Measurements from ENCODE around the gene TRAM2. TPM values are rescaled to one million over a fixed set of nuclear protein-coding genes. Genes with fewer than 3 reads are reported as not detected.

Gene TRAM2
- total RNA-seq, 1 donor from 2014 or later = 2.1 TPM

- Mint-ChIP-seq H3K27ac (no peak overlapping the region), H3K36me3 (ENCODE audit: low read depth) (no peaks in the 10 kb centered on the region), H3K4me1 (ENCODE audit: low read depth) (peaks cover 7% of the 10 kb centered on the region), H3K4me3 (no peak overlapping the region), H3K27me3 (ENCODE audit: insufficient read depth) (peaks cover 7% of the 10 kb centered on the region), H3K9me3 (no peaks in the 10 kb centered on the region)
- intact Hi-C loops (cut with micrococcal nuclease) = no loop called here
- DNase-seq (ENCODE audit: low spot score) = no peak
Observed at GRCh38 chr6:52603000-52603795, 26.3 kb upstream of the TRAM2 start.

GRCh38 chr6:52598824-52599190 is 21.9 kb upstream of the TRAM2 start:
- no peaks in the 10 kb centered on the region for H3K36me3 Mint-ChIP-seq (ENCODE audit: low read depth)
- intact Hi-C loops (cut with micrococcal nuclease) = loop anchor here (1.0 to 5.0 kb wide), 2 partner anchors 63 to 183 kb away; no protein-coding TSS in a partner anchor
- no peak for DNase-seq (ENCODE audit: low spot score)
- no peak overlapping the region for H3K4me3 Mint-ChIP-seq
- no peak overlapping the region for H3K27ac Mint-ChIP-seq
- H3K4me1 Mint-ChIP-seq (ENCODE audit: low read depth) = peaks cover 16% of the 10 kb centered on the region
- H3K27me3 Mint-ChIP-seq (ENCODE audit: insufficient read depth) = peaks cover 4% of the 10 kb centered on the region
- no peaks in the 10 kb centered on the region for H3K9me3 Mint-ChIP-seq

- intact Hi-C loops (cut with micrococcal nuclease) = loop anchor here (1.0 to 5.0 kb wide), 2 partner anchors 64 to 182 kb away; no protein-coding TSS in a partner anchor
- no peaks in the 10 kb centered on the region for H3K9me3 Mint-ChIP-seq
- no peak overlapping the region for H3K4me3 Mint-ChIP-seq
- peaks cover 4% of the 10 kb centered on the region for H3K27me3 Mint-ChIP-seq (ENCODE audit: insufficient read depth)
- H3K4me1 Mint-ChIP-seq (ENCODE audit: low read depth) = peaks cover 13% of the 10 kb centered on the region
- no peak overlapping the region for H3K27ac Mint-ChIP-seq
- no peak for DNase-seq (ENCODE audit: low spot score)
- no peaks in the 10 kb centered on the region for H3K36me3 Mint-ChIP-seq (ENCODE audit: low read depth)
Observed at GRCh38 chr6:52598123-52598823, 21.4 kb upstream of the TRAM2 start.

- intact Hi-C loops (cut with micrococcal nuclease) = loop anchor here (1.0 to 5.0 kb wide), 2 partner anchors 65 to 181 kb away; no protein-coding TSS in a partner anchor
Observed at GRCh38 chr6:52597738-52598122, 20.9 kb upstream of the TRAM2 start.

GRCh38 chr6:52596371-52597028 is 19.6 kb upstream of the TRAM2 start:
- no peak overlapping the region for H3K4me3 Mint-ChIP-seq
- peaks cover 4% of the 10 kb centered on the region for H3K27me3 Mint-ChIP-seq (ENCODE audit: insufficient read depth)
- H3K36me3 Mint-ChIP-seq (ENCODE audit: low read depth) = no peaks in the 10 kb centered on the region
- no peak overlapping the region for H3K27ac Mint-ChIP-seq
- H3K9me3 Mint-ChIP-seq = no peaks in the 10 kb centered on the region
- no peak for DNase-seq (ENCODE audit: low spot score)
- intact Hi-C loops (cut with micrococcal nuclease) = loop anchor here (5.0 kb wide), 1 partner anchor 66 kb away; no protein-coding TSS in a partner anchor
- H3K4me1 Mint-ChIP-seq (ENCODE audit: low read depth) = peaks cover 9% of the 10 kb centered on the region

More at GRCh38 chr6:52597738-52598122, 20.9 kb upstream of the TRAM2 start:
- H3K4me3 Mint-ChIP-seq = no peak overlapping the region
- no peak for DNase-seq (ENCODE audit: low spot score)
- H3K9me3 Mint-ChIP-seq = no peaks in the 10 kb centered on the region
- no peaks in the 10 kb centered on the region for H3K36me3 Mint-ChIP-seq (ENCODE audit: low read depth)
- H3K27ac Mint-ChIP-seq = no peak overlapping the region
- peaks cover 9% of the 10 kb centered on the region for H3K4me1 Mint-ChIP-seq (ENCODE audit: low read depth)
- peaks cover 4% of the 10 kb centered on the region for H3K27me3 Mint-ChIP-seq (ENCODE audit: insufficient read depth)

GRCh38 chr6:52595796-52596130 is 18.9 kb upstream of the TRAM2 start:
- intact Hi-C loops (cut with micrococcal nuclease) = loop anchor here (5.0 kb wide), 1 partner anchor 67 kb away; no protein-coding TSS in a partner anchor
- H3K27me3 Mint-ChIP-seq (ENCODE audit: insufficient read depth) = peaks cover 4% of the 10 kb centered on the region
- no peaks in the 10 kb centered on the region for H3K36me3 Mint-ChIP-seq (ENCODE audit: low read depth)
- peaks cover 9% of the 10 kb centered on the region for H3K4me1 Mint-ChIP-seq (ENCODE audit: low read depth)
- no peak overlapping the region for H3K27ac Mint-ChIP-seq
- no peak for DNase-seq (ENCODE audit: low spot score)
- no peaks in the 10 kb centered on the region for H3K9me3 Mint-ChIP-seq
- no peak overlapping the region for H3K4me3 Mint-ChIP-seq

GRCh38 chr6:52595000-52595795 is 18.3 kb upstream of the TRAM2 start:
- H3K4me1 Mint-ChIP-seq (ENCODE audit: low read depth) = peaks cover 9% of the 10 kb centered on the region
- H3K27ac Mint-ChIP-seq = no peak overlapping the region
- H3K27me3 Mint-ChIP-seq (ENCODE audit: insufficient read depth) = peaks cover 4% of the 10 kb centered on the region
- no peaks in the 10 kb centered on the region for H3K36me3 Mint-ChIP-seq (ENCODE audit: low read depth)
- no peak for DNase-seq (ENCODE audit: low spot score)
- H3K9me3 Mint-ChIP-seq = no peaks in the 10 kb centered on the region
- intact Hi-C loops (cut with micrococcal nuclease) = loop anchor here (5.0 kb wide), 1 partner anchor 67 kb away; no protein-coding TSS in a partner anchor
- no peak overlapping the region for H3K4me3 Mint-ChIP-seq

- intact Hi-C loops (cut with micrococcal nuclease) = no loop called here
Observed at GRCh38 chr6:52594221-52594620, 17.4 kb upstream of the TRAM2 start.

GRCh38 chr6:52591832-52592231 is 15.0 kb upstream of the TRAM2 start:
- H3K27me3 Mint-ChIP-seq (ENCODE audit: insufficient read depth) = peaks cover 5% of the 10 kb centered on the region
- DNase-seq (ENCODE audit: low spot score) = no peak
- H3K36me3 Mint-ChIP-seq (ENCODE audit: low read depth) = no peaks in the 10 kb centered on the region
- no peak overlapping the region for H3K4me3 Mint-ChIP-seq
- H3K4me1 Mint-ChIP-seq (ENCODE audit: low read depth) = peaks cover 9% of the 10 kb centered on the region
- no peak overlapping the region for H3K27ac Mint-ChIP-seq
- H3K9me3 Mint-ChIP-seq = no peaks in the 10 kb centered on the region
- intact Hi-C loops (cut with micrococcal nuclease) = no loop called here

More at GRCh38 chr6:52594221-52594620, 17.4 kb upstream of the TRAM2 start:
- H3K4me3 Mint-ChIP-seq = no peak overlapping the region
- no peak for DNase-seq (ENCODE audit: low spot score)
- H3K36me3 Mint-ChIP-seq (ENCODE audit: low read depth) = no peaks in the 10 kb centered on the region
- no peak overlapping the region for H3K27ac Mint-ChIP-seq
- peaks cover 9% of the 10 kb centered on the region for H3K4me1 Mint-ChIP-seq (ENCODE audit: low read depth)
- H3K27me3 Mint-ChIP-seq (ENCODE audit: insufficient read depth) = peaks cover 4% of the 10 kb centered on the region
- H3K9me3 Mint-ChIP-seq = no peaks in the 10 kb centered on the region

GRCh38 chr6:52590152-52590891 is 13.5 kb upstream of the TRAM2 start:
- peaks cover 8% of the 10 kb centered on the region for H3K4me1 Mint-ChIP-seq (ENCODE audit: low read depth)
- DNase-seq (ENCODE audit: low spot score) = no peak
- no peaks in the 10 kb centered on the region for H3K36me3 Mint-ChIP-seq (ENCODE audit: low read depth)
- intact Hi-C loops (cut with micrococcal nuclease) = no loop called here
- no peak overlapping the region for H3K27ac Mint-ChIP-seq
- no peak overlapping the region for H3K4me3 Mint-ChIP-seq
- peaks cover 8% of the 10 kb centered on the region for H3K27me3 Mint-ChIP-seq (ENCODE audit: insufficient read depth)
- no peaks in the 10 kb centered on the region for H3K9me3 Mint-ChIP-seq

- Mint-ChIP-seq H3K36me3 (ENCODE audit: low read depth) (no peaks in the 10 kb centered on the region), H3K4me1 (ENCODE audit: low read depth) (no peaks in the 10 kb centered on the region), H3K9me3 (no peaks in the 10 kb centered on the region), H3K4me3 (no peak overlapping the region), H3K27ac (no peak overlapping the region), H3K27me3 (ENCODE audit: insufficient read depth) (peaks cover 8% of the 10 kb centered on the region)
- intact Hi-C loops (cut with micrococcal nuclease) = no loop called here
- no peak for DNase-seq (ENCODE audit: low spot score)
Observed at GRCh38 chr6:52588710-52589091, 11.8 kb upstream of the TRAM2 start.

Measured in activated T-helper 1 cell treated with anti-CD3 and anti-CD28 coated beads, Interleukin-12 subunit alpha, Interleukin-12 subunit beta, Interleukin-2, Interleukin-4 antibody, amounts not matched to agents 30 ng/mL and 10 ng/mL and 1 ng/mL, durations not matched to agents 14 hours and 24 hours and 36 hours (primary cell).